NCI-H2029 treated with DMSO at 0.1 percent for 48 hours (cell line): Measurements from ENCODE around the gene MUCL3.
"Not testable (repeated sequence)": the region's sequence is repeated elsewhere in the genome, so short reads cannot be mapped to it uniquely, and the experiment has no call there.

Experiments used
- DNase-seq: peaks from one replicate; lab custom pipeline; 2025; lab: John Stamatoyannopoulos, UW

The MUCL3 gene

GRCh38 chr6:30913721-30914075 lies 27.1 kb upstream of the MUCL3 start:
- DNase-seq: no peak

DNA sequence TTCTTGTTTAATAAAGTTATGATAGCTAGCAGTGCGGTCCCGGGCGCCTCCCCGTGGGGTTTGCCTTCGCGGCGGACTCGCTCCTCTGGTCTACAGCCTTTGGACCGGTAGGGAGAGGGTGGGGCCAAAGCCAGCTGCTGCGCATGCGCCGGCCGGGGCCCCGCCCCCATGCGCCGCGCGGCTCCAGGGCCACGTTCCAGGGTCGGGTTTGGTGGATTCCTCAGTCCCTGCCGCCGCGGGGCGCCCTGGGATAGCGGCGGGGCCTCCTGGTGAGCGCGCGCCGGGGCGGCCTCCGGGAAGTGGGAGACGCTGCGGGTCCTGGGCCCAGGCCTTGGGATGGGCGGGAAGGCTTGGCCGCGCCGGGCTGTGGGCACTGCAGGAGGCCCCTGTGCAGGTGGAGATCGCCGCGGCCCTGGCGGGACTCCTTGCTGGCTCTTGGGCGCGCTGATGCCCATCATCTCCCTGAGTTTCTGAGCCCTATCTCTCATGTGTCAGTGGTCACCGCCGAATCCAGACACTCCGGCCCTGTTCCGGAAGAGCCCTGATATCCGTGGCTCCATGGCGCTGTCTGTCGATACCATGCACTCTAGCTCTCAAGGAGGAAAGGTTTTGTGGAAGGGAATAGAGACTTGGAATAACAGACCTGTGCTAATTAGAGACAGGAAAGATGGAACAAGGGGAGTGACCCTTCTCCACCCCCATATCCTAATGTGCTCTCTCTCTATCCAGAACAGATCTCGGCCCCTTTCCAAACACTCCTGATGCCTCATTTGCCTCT lies 26.5 kb upstream of the MUCL3 start, which contains the start of gene VARS2:
TSS of gene VARS2 (plus strand) at position 163 of the 778 bp plus-strand sequence. CDS start at position 762, 599 bp downstream.
- DNase-seq: peak; percentile 79

DNA sequence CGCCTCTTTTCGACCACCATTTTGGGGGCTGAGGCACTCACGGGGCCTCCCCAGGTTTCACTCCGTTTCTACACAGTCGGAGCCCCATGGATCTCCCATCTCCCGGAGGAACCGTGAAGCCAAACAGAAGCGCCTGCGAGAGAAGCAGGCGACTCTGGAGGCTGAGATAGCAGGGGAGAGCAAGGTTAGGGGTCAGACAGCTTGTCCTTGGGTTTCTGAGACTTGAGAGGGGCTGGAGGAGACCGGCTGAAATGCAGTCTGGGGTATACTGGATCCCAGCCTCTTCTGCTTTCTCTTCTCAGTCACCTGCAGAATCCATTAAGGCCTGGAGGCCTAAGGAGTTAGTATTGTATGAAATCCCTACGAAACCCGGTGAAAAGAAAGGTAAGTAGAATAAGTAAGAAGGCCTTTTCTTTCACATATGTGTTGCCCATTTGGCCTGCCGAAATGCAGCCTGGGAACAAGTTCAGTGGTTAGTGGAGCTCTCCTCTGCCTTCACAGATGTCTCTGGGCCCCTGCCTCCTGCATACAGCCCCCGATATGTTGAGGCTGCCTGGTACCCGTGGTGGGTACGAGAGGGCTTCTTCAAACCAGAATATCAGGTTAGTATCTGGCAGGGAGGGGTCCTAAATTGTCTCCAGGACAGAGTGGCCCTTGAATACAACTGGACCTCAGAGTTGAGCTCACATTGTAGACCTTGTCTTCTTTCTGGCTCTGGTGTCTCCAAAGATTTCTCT lies 25.8 kb upstream of the MUCL3 start:
- no peak for DNase-seq

DNA sequence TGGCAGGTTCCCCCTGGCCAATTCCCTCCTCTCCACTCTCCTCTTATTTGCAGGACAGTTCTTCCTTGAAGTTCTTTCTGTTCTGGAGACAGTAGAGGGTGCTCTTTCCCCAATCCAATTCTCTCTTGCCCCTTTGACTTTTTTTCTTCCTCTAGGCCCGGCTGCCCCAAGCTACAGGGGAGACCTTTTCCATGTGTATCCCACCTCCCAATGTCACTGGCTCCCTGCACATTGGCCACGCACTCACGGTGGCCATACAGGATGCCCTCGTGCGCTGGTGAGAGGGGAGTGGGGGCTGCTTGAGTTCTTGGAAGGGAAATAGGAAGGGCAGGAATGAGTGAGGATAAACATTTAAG lies 25.2 kb upstream of the MUCL3 start:
- peak; percentile 7 for DNase-seq

GRCh38 chr6:30917041-30917440 lies 23.7 kb upstream of the MUCL3 start:
- no peak for DNase-seq

DNA sequence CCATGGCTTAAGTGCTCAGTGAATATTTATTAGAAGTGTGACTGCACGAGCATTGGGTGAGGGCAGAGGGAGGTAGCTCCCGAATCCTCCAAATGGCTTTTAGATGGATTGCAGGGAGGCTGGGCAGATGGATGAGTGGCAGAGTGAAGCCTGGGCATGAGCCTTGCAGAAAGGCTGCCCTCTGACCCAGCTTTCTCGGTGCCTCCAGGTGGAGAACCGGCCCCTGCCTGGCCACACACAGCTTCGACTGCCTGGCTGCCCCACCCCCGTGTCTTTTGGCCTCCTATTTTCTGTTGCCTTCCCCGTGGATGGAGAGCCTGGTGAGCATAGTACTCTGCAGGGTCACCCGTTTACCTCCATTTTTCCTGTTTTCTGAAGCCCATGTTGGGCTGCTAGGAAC lies 23.3 kb upstream of the MUCL3 start:
- DNase-seq: no peak

GRCh38 chr6:30918670-30919069 lies 22.1 kb upstream of the MUCL3 start:
- DNase-seq: no peak

DNA sequence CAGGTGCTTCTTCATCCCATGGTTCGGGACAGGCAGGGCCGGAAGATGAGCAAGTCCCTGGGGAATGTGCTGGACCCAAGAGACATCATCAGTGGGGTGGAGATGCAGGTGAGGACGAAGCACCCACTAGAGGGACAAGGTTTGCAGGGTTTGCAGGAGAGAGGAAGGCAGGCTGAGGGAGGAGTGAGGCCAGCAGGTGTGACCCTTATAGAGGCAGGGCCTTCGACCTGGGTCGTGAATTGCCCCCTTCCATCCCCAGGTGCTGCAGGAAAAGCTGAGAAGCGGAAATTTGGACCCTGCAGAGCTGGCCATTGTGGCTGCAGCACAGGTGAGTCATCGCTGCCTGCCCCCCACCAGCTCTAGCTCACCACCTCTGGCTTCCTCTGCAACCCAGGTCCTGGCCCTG lies 18.3 kb upstream of the MUCL3 start:
- no peak for DNase-seq

DNA sequence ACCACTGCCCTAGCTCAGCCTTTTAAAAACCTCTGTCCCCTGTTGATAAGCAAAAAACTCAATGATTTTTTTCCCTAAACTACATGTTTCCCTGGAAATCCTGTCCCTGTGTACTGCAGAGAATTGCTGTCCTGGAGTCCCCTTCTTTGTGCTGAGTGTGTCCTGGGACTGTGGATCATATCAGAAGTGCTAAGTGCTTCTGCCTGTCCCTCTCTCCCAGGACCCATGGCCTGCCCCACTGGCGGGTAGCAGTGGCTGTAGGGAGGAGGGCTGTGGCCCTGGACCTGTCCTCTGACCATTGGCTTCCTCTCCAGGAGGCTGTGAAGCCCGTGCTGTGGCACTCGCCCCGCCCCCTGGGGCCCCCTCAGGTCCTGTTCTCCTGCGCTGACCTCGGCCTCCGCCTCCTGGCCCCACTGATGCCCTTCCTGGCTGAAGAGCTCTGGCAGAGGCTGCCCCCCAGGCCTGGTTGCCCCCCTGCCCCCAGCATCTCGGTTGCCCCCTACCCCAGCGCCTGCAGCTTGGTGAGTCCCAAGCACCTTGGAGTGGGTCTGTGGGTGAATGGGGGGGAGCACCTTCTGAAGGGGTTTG lies 16.6 kb upstream of the MUCL3 start:
- not testable (repeated sequence) for DNase-seq

GRCh38 chr6:30926644-30927043 lies 14.1 kb upstream of the MUCL3 start:
- DNase-seq: no peak

DNA sequence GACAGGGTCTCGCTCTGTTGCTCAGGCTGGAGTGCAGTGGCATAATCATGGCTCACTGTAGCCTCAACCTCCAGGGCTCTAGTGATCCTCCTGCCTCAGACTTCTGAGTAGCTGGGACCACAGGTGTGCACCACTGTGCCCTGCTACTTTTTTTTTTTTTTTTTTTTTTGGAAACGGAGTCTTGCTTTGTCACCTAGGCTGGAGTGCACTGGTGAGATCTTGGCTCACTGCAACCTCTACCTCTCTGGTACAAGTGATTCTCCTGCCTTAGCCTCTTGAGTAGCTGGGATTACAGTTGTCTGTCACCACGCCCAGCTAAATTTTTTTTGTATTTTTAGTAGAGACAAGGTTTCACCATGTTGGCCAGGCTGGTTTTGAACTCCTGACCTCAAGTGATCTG lies 13.7 kb upstream of the MUCL3 start:
- not testable (repeated sequence) for DNase-seq

DNA sequence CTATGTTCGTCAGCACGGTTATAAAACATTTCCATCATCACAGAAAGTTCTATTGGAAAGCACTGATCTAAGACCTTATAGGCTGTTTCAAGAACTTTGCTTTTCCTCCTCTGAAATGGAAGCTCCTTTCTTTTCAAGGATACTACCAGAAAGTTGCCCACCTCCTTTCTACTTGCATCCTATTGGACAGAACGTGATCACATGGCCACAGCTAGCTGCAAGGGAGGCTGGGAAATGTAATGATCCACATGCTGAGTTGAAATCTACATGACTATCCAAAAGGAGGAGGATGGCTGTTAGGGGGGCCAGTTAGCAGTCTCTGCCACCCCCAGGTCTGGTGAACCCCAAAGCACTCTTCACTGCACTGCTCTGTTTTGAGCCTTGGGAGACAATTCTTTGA lies 12.1 kb upstream of the MUCL3 start:
- DNase-seq: no peak

- no peak for DNase-seq
These were observed 10.3 kb upstream of the MUCL3 start for GRCh38 chr6:30930506-30930905.

GRCh38 chr6:30931272-30931671 lies 9.5 kb upstream of the MUCL3 start:
- DNase-seq: no peak

GRCh38 chr6:30931969-30932645 lies 8.7 kb upstream of the MUCL3 start, which contains the start of gene SFTA2:
TSS of gene SFTA2 (minus strand) at chr6:30932170. CDS start at chr6:30932096, 74 bp downstream.
- DNase-seq: no peak

- no peak for DNase-seq
These were observed 8.0 kb upstream of the MUCL3 start for GRCh38 chr6:30932665-30933365.

DNA sequence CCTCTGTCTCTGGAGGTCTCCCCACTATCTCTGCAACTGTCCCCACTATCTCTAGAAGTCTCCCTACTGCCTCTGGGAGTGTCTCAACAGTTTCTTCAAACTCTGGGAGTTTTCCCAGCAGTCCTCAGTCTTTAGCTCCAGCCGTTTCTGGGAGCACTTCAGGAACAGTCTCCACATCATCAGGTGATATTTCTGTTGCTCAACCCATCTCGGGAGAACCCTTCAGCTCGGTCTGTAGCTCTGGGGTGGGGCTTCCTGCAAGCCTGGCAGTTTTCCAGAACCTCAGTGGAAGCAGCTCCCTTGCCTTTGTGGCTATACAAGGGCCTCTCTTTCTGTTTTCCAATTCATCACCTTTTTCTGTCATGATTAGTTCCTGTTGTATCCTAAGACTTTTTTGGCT lies 5.8 kb upstream of the MUCL3 start:
- no peak for DNase-seq

DNA sequence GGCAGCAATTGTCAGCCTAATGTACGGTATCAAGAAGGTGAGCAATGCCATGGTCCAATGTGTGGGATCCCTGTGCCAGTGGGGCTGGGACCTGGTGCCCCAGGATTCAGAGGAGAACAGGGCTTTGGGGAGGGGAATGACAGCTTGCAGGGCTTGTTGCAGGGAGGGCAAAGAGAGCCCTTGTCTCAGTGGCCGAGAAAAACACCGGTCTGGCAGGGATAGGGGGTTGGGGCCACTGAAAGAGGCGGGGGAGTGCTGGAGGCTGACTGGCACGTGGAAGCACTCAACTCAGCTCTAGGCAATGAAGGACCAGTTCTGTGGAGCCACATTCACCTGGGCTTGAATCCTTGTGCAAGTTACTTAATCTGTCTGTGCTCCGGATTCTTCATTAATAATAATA lies 3.5 kb upstream of the MUCL3 start:
- DNase-seq: no peak

- no peak for DNase-seq
These were observed 2.0 kb upstream of the MUCL3 start for GRCh38 chr6:30938730-30939129.

GRCh38 chr6:30939473-30939872 lies 1.3 kb upstream of the MUCL3 start:
- no peak for DNase-seq

- no peak for DNase-seq
These were observed 1.7 kb downstream of the MUCL3 start for GRCh38 chr6:30942338-30943060.
